GM06990 (cell line): Measurements from ENCODE around the gene DOCK9.

Experiments
- DNase-seq: peaks from one replicate; pipeline ENCODE4 v3.0.0-alpha.2; 2011; ENCODE audit not compliant: insufficient read length; ENCODE audit errors: extremely low read depth
- H3K27me3 ChIP-seq: replicated peaks from 2 replicates; pipeline ENCODE4 v1.6.0; 2011; ENCODE audit warnings: low read length; ENCODE audit not compliant: control insufficient read depth, insufficient read depth
- H3K36me3 ChIP-seq: 2 replicates; pipeline ENCODE4 v1.5.1; 2011; ENCODE audit warnings: low read length; ENCODE audit not compliant: control insufficient read depth, insufficient read depth
- H3K4me3 ChIP-seq: replicated peaks from 2 replicates; pipeline ENCODE4 v1.5.1; 2011; ENCODE audit warnings: low read depth, mild to moderate bottlenecking, control low read depth, low read length
- TF ChIP-seq, protein P1 (sequence below): IDR thresholded peaks from 2 replicates; pipeline ENCODE4 v1.5.1; 2011; ENCODE audit warnings: low read length, control low read depth, mild to moderate bottlenecking, inconsistent platforms; ENCODE audit not compliant: insufficient read depth, poor library complexity, severe bottlenecking

Gene DOCK9

DNA sequence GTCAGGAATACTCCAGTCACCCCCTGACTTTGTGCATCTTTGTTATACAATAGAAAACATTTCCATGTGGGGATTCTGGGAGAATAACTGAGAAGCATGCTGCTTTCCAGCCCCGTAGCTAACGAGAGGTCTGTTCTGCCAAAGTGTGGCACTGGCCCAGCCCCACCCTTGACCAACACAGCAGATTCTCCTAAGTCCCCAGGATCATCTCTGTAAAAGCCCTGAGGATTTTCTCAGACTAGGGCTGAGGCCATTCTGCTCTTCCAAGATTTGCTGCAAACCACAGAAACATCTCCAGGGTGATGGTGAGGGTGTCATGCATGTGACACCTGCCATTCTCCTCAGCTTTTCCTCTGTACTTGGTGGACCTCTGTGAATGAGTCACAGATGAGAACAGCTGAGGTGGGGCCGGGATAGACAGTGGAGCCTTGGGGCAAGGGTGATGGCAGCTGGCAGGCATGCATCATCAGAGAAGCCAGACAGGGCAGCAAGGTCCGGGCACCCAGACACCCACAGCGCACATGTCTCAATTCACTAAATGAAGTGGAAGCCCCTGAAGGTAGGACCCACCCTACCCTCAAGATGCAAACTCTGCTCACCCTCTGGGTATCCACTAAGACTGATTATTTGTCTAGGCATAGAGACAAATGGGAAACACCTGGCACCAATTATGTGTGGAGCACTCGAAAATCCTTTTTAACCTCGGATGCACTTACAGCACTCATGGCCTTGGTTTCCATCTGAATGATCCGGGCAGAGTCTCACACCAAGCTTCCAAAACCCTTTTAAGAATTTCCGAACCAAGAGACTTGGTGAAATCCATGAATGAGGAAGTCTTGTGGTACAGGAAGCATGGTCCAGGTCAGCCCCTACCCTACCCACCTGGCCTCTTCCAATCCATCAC, 20.1 kb upstream of the DOCK9 start:
- Histone ChIP-seq H3K4me3 (no peak overlapping the region), H3K27me3 (no peaks in the 10 kb centered on the region), H3K36me3 (no peaks in the 10 kb centered on the region)
- peak; percentile 37 for DNase-seq
- TF ChIP-seq, protein P1, sequence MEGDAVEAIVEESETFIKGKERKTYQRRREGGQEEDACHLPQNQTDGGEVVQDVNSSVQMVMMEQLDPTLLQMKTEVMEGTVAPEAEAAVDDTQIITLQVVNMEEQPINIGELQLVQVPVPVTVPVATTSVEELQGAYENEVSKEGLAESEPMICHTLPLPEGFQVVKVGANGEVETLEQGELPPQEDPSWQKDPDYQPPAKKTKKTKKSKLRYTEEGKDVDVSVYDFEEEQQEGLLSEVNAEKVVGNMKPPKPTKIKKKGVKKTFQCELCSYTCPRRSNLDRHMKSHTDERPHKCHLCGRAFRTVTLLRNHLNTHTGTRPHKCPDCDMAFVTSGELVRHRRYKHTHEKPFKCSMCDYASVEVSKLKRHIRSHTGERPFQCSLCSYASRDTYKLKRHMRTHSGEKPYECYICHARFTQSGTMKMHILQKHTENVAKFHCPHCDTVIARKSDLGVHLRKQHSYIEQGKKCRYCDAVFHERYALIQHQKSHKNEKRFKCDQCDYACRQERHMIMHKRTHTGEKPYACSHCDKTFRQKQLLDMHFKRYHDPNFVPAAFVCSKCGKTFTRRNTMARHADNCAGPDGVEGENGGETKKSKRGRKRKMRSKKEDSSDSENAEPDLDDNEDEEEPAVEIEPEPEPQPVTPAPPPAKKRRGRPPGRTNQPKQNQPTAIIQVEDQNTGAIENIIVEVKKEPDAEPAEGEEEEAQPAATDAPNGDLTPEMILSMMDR: no peak

DNA sequence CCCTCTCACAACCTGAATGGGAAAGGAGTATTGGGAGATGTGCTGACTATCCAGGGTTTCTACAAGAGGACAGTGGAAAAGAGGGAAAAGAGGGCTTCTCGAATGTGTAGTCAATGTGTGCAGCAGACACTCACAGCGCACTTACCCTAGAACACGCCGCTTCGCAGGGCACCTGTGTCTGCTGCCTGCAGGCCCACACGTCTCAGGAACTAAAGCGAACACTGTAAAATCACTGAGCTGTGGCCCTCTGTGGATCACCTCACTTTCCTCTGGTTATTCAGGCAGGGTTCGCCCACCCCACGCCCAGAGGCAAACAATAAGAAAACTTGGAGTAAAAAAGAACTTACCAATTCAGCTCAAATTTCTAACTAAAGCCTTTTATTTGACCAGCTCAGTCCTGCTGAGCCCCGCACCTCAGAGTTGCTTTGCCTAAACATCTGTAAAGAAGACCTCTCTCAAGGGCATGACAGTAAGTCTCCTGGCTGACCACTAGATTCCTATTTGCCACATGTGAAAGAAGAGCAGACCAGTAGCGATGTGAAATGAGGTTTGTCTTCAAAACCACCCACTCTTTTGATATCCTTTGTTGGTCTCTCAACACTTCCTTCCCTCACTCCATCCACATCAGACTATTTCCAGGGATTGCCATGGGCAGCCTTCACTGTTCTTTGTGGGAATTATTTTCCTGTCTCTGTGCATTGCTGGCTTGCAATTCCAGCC, 19.3 kb upstream of the DOCK9 start:
- no peak for DNase-seq
- no peak overlapping the region for H3K4me3 ChIP-seq
- no peaks in the 10 kb centered on the region for H3K27me3 ChIP-seq
- no peaks in the 10 kb centered on the region for H3K36me3 ChIP-seq
- TF ChIP-seq, protein P1: no peak

DNA sequence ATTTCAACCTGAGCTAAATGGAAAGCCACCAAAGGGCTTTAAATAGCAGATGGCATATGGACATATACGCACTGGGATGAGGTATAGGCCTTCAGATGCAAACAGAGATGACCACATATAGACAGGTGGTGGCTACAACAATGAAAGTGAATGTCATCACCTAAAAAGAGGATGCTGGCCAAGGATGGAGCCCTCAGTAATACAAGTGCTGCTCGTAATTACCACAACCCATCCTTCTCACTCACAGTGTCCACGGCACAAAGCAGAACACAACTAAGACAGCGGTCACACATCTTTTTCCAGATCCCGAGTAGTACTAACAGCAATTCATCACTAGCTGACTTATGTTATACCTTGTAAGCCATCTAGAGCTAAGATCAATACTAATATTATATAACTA, 18.2 kb upstream of the DOCK9 start:
- TF ChIP-seq, protein P1: no peak
- DNase-seq: no peak
- Histone ChIP-seq H3K27me3 (no peaks in the 10 kb centered on the region), H3K4me3 (no peak overlapping the region), H3K36me3 (no peaks in the 10 kb centered on the region)

DNA sequence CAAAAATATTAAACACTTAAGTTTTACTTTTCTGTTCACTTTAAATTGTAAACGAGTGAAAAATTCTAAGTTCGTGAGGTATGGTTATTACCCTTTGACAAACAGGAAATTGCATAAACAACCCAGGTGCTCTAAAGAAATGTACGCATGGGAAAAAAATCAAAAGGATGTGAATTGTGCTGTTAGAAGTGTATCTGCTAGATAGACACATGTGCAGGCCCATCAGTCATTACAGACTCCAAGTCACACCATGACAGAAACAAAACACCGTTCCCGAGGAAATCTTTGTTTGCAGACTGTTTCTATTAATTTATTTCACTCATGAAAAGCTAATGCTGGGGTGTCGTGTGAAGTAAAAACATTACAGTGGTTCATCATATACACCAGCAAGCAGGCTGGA, 17.0 kb upstream of the DOCK9 start:
- H3K27me3 ChIP-seq: no peaks in the 10 kb centered on the region
- DNase-seq: no peak
- H3K36me3 ChIP-seq: no peaks in the 10 kb centered on the region
- H3K4me3 ChIP-seq: no peak overlapping the region
- TF ChIP-seq, protein P1: no peak

DNA sequence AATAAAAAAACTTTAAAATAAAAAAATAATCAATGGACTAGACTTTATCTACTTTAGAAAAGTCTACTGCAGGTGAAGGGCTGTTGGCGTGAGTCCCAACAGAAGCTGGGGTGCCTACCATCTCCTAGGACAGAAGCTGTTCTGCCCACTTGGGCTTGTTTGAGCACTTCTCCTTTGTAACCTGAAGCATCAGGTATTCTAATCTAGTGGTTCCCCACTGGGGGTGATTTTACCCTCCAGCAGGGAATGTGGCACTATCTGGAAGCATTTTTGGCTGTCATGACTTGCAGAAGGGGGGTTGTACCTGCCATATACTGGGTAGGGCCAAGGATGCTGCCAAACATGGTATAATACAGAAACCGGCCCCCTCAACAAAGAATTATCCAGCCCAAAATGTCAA, 16.2 kb upstream of the DOCK9 start:
- H3K4me3 ChIP-seq: no peak overlapping the region
- H3K36me3 ChIP-seq: no peaks in the 10 kb centered on the region
- TF ChIP-seq, protein P1: no peak
- no peak for DNase-seq
- H3K27me3 ChIP-seq: no peaks in the 10 kb centered on the region
